Embryonic facial prominence (tissue), 1 donor: ENCODE data around the gene FN1.
A peak's percentile ranks its signal among the peaks of the same experiment; 100 is the strongest.
"Not testable (repeated sequence)": the region's sequence is repeated elsewhere in the genome, so short reads cannot be mapped to it uniquely, and the experiment has no call there.

Source experiments
- DNase-seq: peaks from one replicate; pipeline ENCODE4 v3.0.0-alpha.2; 2016; ENCODE audit errors: extremely low spot score

FN1 gene

GRCh38 chr2:215365184-215365658 lies 70.6 kb downstream of the FN1 start:
- no peak for DNase-seq

- DNase-seq: no peak
Observed at GRCh38 chr2:215364157-215365155, 71.4 kb downstream of the FN1 start.

GRCh38 chr2:215363461-215364156 lies 72.3 kb downstream of the FN1 start:
- DNase-seq: no peak

GRCh38 chr2:215363039-215363438 lies 72.8 kb downstream of the FN1 start:
- no peak for DNase-seq

- no peak for DNase-seq
Observed at GRCh38 chr2:215362562-215362904, 73.3 kb downstream of the FN1 start.

GRCh38 chr2:215361876-215362561 lies 73.8 kb downstream of the FN1 start:
- DNase-seq: no peak

- DNase-seq: no peak
Observed at GRCh38 chr2:215361211-215361875, 74.5 kb downstream of the FN1 start.

- no peak for DNase-seq
Observed at GRCh38 chr2:215360596-215360995, 75.3 kb downstream of the FN1 start.

- not testable (repeated sequence) for DNase-seq
Observed at GRCh38 chr2:215360059-215360458, 75.8 kb downstream of the FN1 start.

- no peak for DNase-seq
Observed at GRCh38 chr2:215359576-215359922, 76.3 kb downstream of the FN1 start.

- DNase-seq: no peak
Observed at GRCh38 chr2:215358891-215359575, 76.8 kb downstream of the FN1 start.

GRCh38 chr2:215358312-215358845 lies 77.5 kb downstream of the FN1 start:
- DNase-seq: no peak

GRCh38 chr2:215357660-215358059 lies 78.2 kb downstream of the FN1 start:
- no peak for DNase-seq

GRCh38 chr2:215356948-215357461 lies 78.9 kb downstream of the FN1 start:
- peak; percentile 20 for DNase-seq

- no peak for DNase-seq
Observed at GRCh38 chr2:215356334-215356947, 79.4 kb downstream of the FN1 start.

- DNase-seq: no peak
Observed at GRCh38 chr2:215355801-215356200, 80.1 kb downstream of the FN1 start.

- no peak for DNase-seq
Observed at GRCh38 chr2:215354771-215355695, 80.8 kb downstream of the FN1 start.

GRCh38 chr2:215352602-215353001 lies 83.3 kb downstream of the FN1 start:
- no peak for DNase-seq

- DNase-seq: no peak
Observed at GRCh38 chr2:215347878-215348277, 88.0 kb downstream of the FN1 start.
